NK-92 (cell line): ENCODE data around the gene FN3KRP.

Experiments used
- DNase-seq: peaks from one replicate; lab custom pipeline; 2025; ENCODE audit not compliant: unreplicated experiment; lab: John Stamatoyannopoulos, UW

The FN3KRP gene

DNA sequence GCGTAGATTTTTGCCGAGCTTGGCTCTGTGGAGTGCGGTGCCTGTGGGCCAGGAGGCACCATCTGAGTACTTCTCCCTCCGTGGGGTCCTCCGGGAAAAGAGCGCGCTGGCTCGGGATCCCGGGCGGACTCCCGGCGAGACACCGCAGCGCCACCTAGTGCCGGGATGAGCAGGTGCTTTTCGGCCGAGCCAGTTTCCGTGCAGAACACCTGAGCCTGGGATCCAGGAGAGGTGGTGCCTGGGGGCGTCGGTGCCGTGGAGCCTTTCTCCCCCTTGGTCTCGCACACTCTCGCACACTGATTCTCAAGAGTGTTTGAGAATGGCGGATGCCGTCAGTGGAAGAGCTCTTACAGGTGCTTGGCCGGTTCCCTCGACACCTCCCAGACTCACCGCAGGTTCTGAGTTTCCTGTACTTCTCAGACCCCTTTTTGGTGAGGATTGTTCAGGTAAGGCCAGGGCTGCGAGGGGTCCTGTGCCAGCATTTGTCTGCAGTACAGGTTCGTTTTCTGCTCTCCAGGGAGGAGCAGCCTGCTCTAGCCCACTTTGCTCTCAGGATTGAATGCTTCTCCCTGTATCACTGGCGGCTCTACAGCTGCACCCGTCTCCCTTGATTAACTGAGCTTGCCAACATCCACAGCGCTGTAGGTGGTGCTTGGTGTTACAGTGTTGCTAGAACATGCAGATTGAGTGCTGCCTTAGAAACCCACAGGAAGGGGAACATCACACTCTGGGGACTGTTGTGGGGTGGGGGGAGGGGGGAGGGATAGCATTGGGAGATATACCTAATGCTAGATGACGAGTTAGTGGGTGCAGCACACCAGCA lies 58.7 kb downstream of the FN3KRP start:
- DNase-seq = no peak

DNA sequence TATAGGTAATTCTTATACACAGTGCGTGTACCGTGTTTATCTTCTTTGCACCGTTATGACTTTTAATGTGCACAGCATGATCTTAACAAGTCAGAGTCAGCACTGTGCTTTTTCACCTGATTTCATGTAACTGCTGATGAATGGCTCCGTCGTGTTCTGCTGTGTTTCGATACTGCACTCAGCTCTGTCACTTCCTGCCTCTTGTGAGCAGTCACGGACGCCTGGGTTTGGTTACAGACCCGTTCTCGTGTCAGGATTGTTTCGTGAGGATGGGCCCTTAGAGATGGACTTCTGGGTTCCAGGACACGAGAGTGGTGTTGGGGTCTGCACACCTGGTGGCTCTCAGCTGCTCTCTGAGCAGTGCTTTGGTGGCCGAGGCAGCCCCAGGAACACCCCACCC lies 59.9 kb downstream of the FN3KRP start:
- no peak for DNase-seq
